IMR-90 (cell line): ENCODE data around the gene GMEB2. TPM values are rescaled to one million over a fixed set of nuclear protein-coding genes. Genes with fewer than 3 reads are reported as not detected.

Source experiments
- ATAC-seq: fragments of 200-7000 bp; cut with Tn5 transposase; 2 replicates; pipeline ENCODE4 v1.9.1; 2020; ENCODE audit warnings: low read depth, mild to moderate bottlenecking, moderate library complexity
- BruUV-seq: library from RNA; stranded (reverse); fragments of 400-500 nt; replicated peaks from 2 replicates; lab custom pipeline; 2021; lab: Mats Ljungman, UMichigan
- CTCF ChIA-PET: fragments of 300-600 bp; formaldehyde crosslinking; extraction: SDS; loops from one replicate; lab custom pipeline; 2021; ENCODE audit warnings: antibody characterized with exemption; lab: Yijun Ruan, JAX
- POLR2A ChIA-PET: fragments of 300-600 bp; sonication (Branson Sonifier 250); formaldehyde crosslinking; loops from one replicate; lab custom pipeline; 2022; ENCODE audit warnings: antibody characterized with exemption; ENCODE audit not compliant: unreplicated experiment; lab: Charles Lee
- DNase-seq: peaks from one replicate; pipeline ENCODE4 v3.0.0; 2013
- H2AFZ ChIP-seq: replicated peaks from 2 replicates; pipeline ENCODE3; 2013; ENCODE audit warnings: low read length, mild to moderate bottlenecking; ENCODE audit not compliant: poor library complexity
- H2AK5ac ChIP-seq: 2 replicates; pipeline ENCODE4 v1.6.1; 2013; ENCODE audit warnings: low read depth, low read length, inconsistent platforms
- H2AK9ac ChIP-seq: replicated peaks from 2 replicates; pipeline ENCODE3; 2013; ENCODE audit warnings: mild to moderate bottlenecking, low read depth, low read length, moderate library complexity; ENCODE audit not compliant: poor library complexity
- H2BK120ac ChIP-seq: 2 replicates; pipeline ENCODE4 v1.6.1; 2013; ENCODE audit warnings: low read depth, low read length, inconsistent platforms
- H2BK15ac ChIP-seq: 3 replicates; pipeline ENCODE4 v1.6.1; 2013; ENCODE audit warnings: low read depth, low read length, inconsistent platforms
- H2BK20ac ChIP-seq: 2 replicates; pipeline ENCODE4 v1.6.1; 2013; ENCODE audit warnings: low read depth, mild to moderate bottlenecking, inconsistent platforms, low read length, moderate library complexity
- H2BK5ac ChIP-seq: 2 replicates; pipeline ENCODE4 v1.6.1; 2013; ENCODE audit warnings: mild to moderate bottlenecking, low read depth, low read length, inconsistent platforms; ENCODE audit not compliant: poor library complexity, severe bottlenecking
- H3K14ac ChIP-seq: replicated peaks from 2 replicates; pipeline ENCODE4 v1.6.1; 2013; ENCODE audit warnings: low read depth, low read length, inconsistent platforms
- H3K18ac ChIP-seq: 2 replicates; pipeline ENCODE4 v1.6.1; 2013; ENCODE audit warnings: low read depth, low read length, control low read depth
- H3K23ac ChIP-seq: 2 replicates; pipeline ENCODE4 v1.6.1; 2013; ENCODE audit warnings: low read depth, low read length, inconsistent platforms
- H3K27ac ChIP-seq: 2 replicates; pipeline ENCODE4 v1.5.1; 2013; ENCODE audit warnings: mild to moderate bottlenecking, control low read depth, low read length; ENCODE audit not compliant: insufficient read depth
- H3K27me3 ChIP-seq: 2 replicates; pipeline ENCODE4 v1.6.1; 2013; ENCODE audit warnings: low read length; ENCODE audit not compliant: control insufficient read depth, insufficient read depth
- H3K36me3 ChIP-seq: 2 replicates; pipeline ENCODE4 v1.6.1; 2013; ENCODE audit warnings: low read length, mixed read lengths; ENCODE audit not compliant: control insufficient read depth, insufficient read depth
- H3K4ac ChIP-seq: 2 replicates; pipeline ENCODE4 v1.6.1; 2013; ENCODE audit warnings: low read depth, low read length, inconsistent platforms
- H3K4me1 ChIP-seq: 2 replicates; pipeline ENCODE4 v1.6.1; 2013; ENCODE audit warnings: low read length, mixed read lengths; ENCODE audit not compliant: control insufficient read depth, insufficient read depth
- H3K4me2 ChIP-seq: 2 replicates; pipeline ENCODE4 v1.6.1; 2013; ENCODE audit warnings: low read depth, mild to moderate bottlenecking, control low read depth, low read length, moderate library complexity
- H3K4me3 ChIP-seq: 2 replicates; pipeline ENCODE4 v1.5.1; 2013; ENCODE audit warnings: low read depth, mild to moderate bottlenecking, control low read depth, low read length, moderate library complexity; ENCODE audit not compliant: insufficient read depth
- H3K56ac ChIP-seq: 2 replicates; pipeline ENCODE4 v1.6.1; 2013; ENCODE audit warnings: low read length, inconsistent platforms; ENCODE audit not compliant: insufficient read depth; ENCODE audit errors: extremely low read depth
- H3K79me1 ChIP-seq, 2 experiments: 2 replicates each; pipeline ENCODE4 v1.6.1; 2013; ENCODE audit warnings: low read length in 2 of 2, inconsistent platforms in 1 of 2, low read depth in 1 of 2
- H3K9ac ChIP-seq: 2 replicates; pipeline ENCODE4 v1.6.1; 2013; ENCODE audit warnings: low read depth, low read length, control low read depth
- H3K9me1 ChIP-seq: 2 replicates; pipeline ENCODE4 v1.6.1; 2013; ENCODE audit warnings: low read length, inconsistent platforms; ENCODE audit not compliant: insufficient read depth
- H3K9me3 ChIP-seq: 2 replicates; pipeline ENCODE4 v1.6.1; 2013; ENCODE audit warnings: low read length; ENCODE audit not compliant: control insufficient read depth, insufficient read depth
- H4K20me1 ChIP-seq: 2 replicates; pipeline ENCODE4 v1.6.1; 2013; ENCODE audit warnings: low read length, inconsistent platforms; ENCODE audit not compliant: insufficient read depth
- H4K5ac ChIP-seq: 2 replicates; pipeline ENCODE4 v1.6.1; 2013; ENCODE audit warnings: mild to moderate bottlenecking, low read depth, low read length, control low read depth
- H4K8ac ChIP-seq, 2 experiments: 2 replicates each; pipeline ENCODE4 v1.6.1; 2013; ENCODE audit warnings: low read depth in 2 of 2, low read length in 2 of 2, control low read depth in 1 of 2, inconsistent platforms in 1 of 2
- H4K91ac ChIP-seq: 2 replicates; pipeline ENCODE4 v1.6.1; 2013; ENCODE audit warnings: low read depth, low read length, inconsistent platforms; ENCODE audit not compliant: insufficient read depth
- BHLHE40 ChIP-seq: fragments of 150-350 bp; IDR thresholded peaks from 2 replicates; pipeline ENCODE4 v1.6.1; 2016; ENCODE audit warnings: mild to moderate bottlenecking, low read depth, low read length
- CHD1 ChIP-seq: IDR thresholded peaks from 2 replicates; pipeline ENCODE4 v1.6.1; 2012; ENCODE audit warnings: low read depth, low read length, improper control_type of control experiment
- FOS ChIP-seq: fragments of 150-350 bp; IDR thresholded peaks from 2 replicates; pipeline ENCODE4 v1.6.1; 2016; ENCODE audit warnings: low read depth, low read length
- MAFK ChIP-seq: IDR thresholded peaks from 2 replicates; pipeline ENCODE4 v1.6.1; 2012; ENCODE audit warnings: low read depth, low read length, improper control_type of control experiment
- MAZ ChIP-seq: IDR thresholded peaks from 2 replicates; pipeline ENCODE4 v1.6.1; 2012; ENCODE audit warnings: low read depth, mild to moderate bottlenecking, low read length, improper control_type of control experiment, moderate library complexity, borderline replicate concordance
- MXI1 ChIP-seq: IDR thresholded peaks from 2 replicates; pipeline ENCODE4 v1.6.1; 2012; ENCODE audit warnings: low read depth, mild to moderate bottlenecking, low read length, moderate library complexity, borderline replicate concordance
- NFE2L2 ChIP-seq: fragments of 150-350 bp; IDR thresholded peaks from 2 replicates; pipeline ENCODE4 v1.6.1; 2016; ENCODE audit warnings: low read depth, mild to moderate bottlenecking, low read length
- POLR2A ChIP-seq: IDR thresholded peaks from 2 replicates; pipeline ENCODE4 v1.6.1; 2012; ENCODE audit warnings: mild to moderate bottlenecking, low read depth, low read length
- RAD21 ChIP-seq: IDR thresholded peaks from 2 replicates; pipeline ENCODE4 v1.6.1; 2012; ENCODE audit warnings: low read length, improper control_type of control experiment
- RFX5 ChIP-seq: IDR thresholded peaks from 2 replicates; pipeline ENCODE4 v1.8.0; 2012; ENCODE audit warnings: low read depth, mild to moderate bottlenecking, low read length, moderate library complexity
- SMC3 ChIP-seq: fragments of 150-350 bp; IDR thresholded peaks from 2 replicates; pipeline ENCODE4 v1.6.1; 2016; ENCODE audit warnings: low read depth, mild to moderate bottlenecking, antibody characterized with exemption, low read length, moderate library complexity
- WGBS, 2 experiments: methylation state at CpG; one replicate each; pipeline versions ENCODE4 v1.1.5 to v1.1.7; 2013; ENCODE audit warnings: missing lambda C conversion rate in 2 of 2; ENCODE audit not compliant: insufficient read length in 1 of 2; ENCODE audit errors: extremely low coverage in 2 of 2; 5-methylcytosine and 5-hydroxymethylcytosine counted together
- dilution Hi-C: fragments of 300-500 bp; cut with HindIII; formaldehyde crosslinking; loops from one replicate; pipeline ENCODE4 v1.14.3; 2018; ENCODE audit warnings: low sequenced_read_pairs; ENCODE audit not compliant: unreplicated experiment
- in situ Hi-C: fragments of 300-500 bp; cut with MboI; formaldehyde crosslinking; loops from 3 replicates; pipeline ENCODE4 v1.14.3; 2019; ENCODE audit warnings: low sequenced_read_pairs, inconsistent platforms, mixed read lengths
- intact Hi-C: fragments of 100-400 bp; cut with micrococcal nuclease; formaldehyde crosslinking; loops from 2 replicates; pipeline ENCODE4 v1.10.0; 2022
- polyA plus RNA-seq, 3 experiments: library from polyadenylated mRNA; depleted of rRNA; stranded (reverse); fragments of >200 nt; gene quantifications; 2 replicates each; pipeline ENCODE4 v1.2.3, GENCODE V29; 2012; ENCODE audit warnings: low replicate concordance in 1 of 3
- total RNA-seq: library from RNA; depleted of rRNA; stranded (reverse); fragments of >200 nt; gene quantifications from 2 replicates; pipeline ENCODE4 v1.2.3, GENCODE V29; 2012
- TF ChIP-seq, protein P1 (sequence below): conservative IDR thresholded peaks from 2 replicates; pipeline ENCODE4 v1.5.1; 2012; ENCODE audit warnings: mild to moderate bottlenecking, low read depth, low read length, improper control_type of control experiment
- TF ChIP-seq, protein P2 (sequence below): fragments of 150-350 bp; IDR thresholded peaks from 2 replicates; pipeline ENCODE4 v1.6.1; 2016; ENCODE audit warnings: low read depth, mild to moderate bottlenecking, low read length, moderate library complexity, borderline replicate concordance
- TF ChIP-seq, protein P3 (sequence below): fragments of 150-350 bp; IDR thresholded peaks from 2 replicates; pipeline ENCODE4 v1.6.1; 2017; ENCODE audit warnings: mild to moderate bottlenecking, antibody characterized with exemption, low read length, low read depth

The GMEB2 gene
- total and polyA plus RNA-seq, 2 of the 4 experiments (the other 2 are of a cell fraction) = 5.0 to 10.0 TPM

DNA sequence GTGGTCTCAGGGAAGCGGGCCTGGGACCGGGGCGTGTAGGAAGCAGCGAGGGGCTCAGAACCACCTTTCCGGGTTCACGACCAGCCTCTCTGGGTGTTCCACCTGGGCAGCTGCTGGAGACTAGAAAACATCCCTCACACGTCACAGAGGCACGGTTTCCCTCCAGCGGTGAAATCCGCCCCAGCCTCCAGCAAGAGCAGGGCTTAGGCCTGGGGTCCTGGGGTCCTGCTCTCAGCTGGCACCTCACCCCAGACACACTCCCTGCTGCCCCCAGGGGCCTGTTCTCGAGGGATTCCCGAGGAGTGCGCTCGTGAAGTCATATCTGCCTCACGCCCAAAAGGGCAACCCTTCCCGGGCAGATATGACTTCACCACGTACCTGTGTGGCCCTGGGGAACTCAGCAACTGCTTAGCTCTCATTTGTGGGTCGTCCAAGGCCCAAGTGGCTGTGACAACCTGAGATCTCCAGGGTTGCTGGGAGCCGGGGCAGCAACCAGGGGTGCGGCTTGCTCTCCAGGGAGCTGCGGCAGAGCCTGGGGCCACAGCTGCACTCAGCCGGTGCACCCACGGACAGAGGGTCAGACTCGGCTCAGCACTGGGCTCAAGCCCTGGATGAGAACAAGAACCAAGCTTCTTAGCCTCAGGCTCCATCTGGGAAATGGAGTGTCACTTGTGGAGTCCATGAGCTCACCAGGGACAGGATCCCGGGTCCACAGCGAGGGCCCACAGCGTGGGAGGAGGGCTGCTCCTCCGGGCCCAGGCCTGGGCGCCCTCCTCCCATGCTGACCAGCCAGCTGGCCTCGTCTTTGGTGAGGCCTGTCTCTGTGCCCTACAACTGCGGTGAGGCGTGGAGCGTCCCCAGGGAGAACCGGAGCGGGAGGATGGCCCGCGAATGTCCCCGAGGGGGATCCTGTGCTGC, 72.3 kb downstream of the GMEB2 start:
- Histone ChIP-seq H3K14ac (peak overlapping the region; percentile 66; the same call in 1 of the 2 replicates), H2AK5ac (peak overlapping the region; percentile 28; the same call in 1 of the 2 replicates), H3K18ac (no peak overlapping the region), H3K56ac (no peak overlapping the region), H4K5ac (no peak overlapping the region; the same call in 1 of the 2 replicates), H2BK15ac (no peak overlapping the region), H2BK20ac (no peak overlapping the region), H3K4ac (no peak overlapping the region; the same call in 1 of the 2 replicates), H4K20me1 (no peaks in the 10 kb centered on the region; the same call in 1 of the 2 replicates), H2BK5ac (no peak overlapping the region), H4K8ac (no peak overlapping the region), H3K9me3 (no peaks in the 10 kb centered on the region), H3K9me1 (no peaks in the 10 kb centered on the region), H3K23ac (no peak overlapping the region), H3K79me1 (no peaks in the 10 kb centered on the region), H3K4me2 (peak overlapping the region; percentile 89), H2AK9ac (peak overlapping the region; percentile 60), H3K4me3 (peak overlapping the region; percentile 63), H3K27ac (no peak overlapping the region), H3K9ac (peak overlapping the region; percentile 60), H3K27me3 (peaks cover 2% of the 10 kb centered on the region; the same call in 1 of the 2 replicates), H3K36me3 (peaks cover 5% of the 10 kb centered on the region; the same call in 1 of the 2 replicates), H4K91ac (no peak overlapping the region), H2BK120ac (no peak overlapping the region), H3K4me1 (peaks cover 5% of the 10 kb centered on the region; the same call in 1 of the 2 replicates), H2AFZ (peak overlapping the region; percentile 68)
- dilution Hi-C loops (no loop called here), in situ Hi-C loops (no loop called here), intact Hi-C loops (loop anchor here (2.0 kb wide), 1 partner anchor 18 kb away; no protein-coding TSS in a partner anchor)
- ChIA-PET CTCF (no interaction called here), POLR2A (no interaction called here)
- DNase-seq (no peak), ATAC-seq (no peak)
- 76% methylated on average over 24 of the region's 38 CpGs; no CpG with 5 or more reads in 1 of the 2 experiments for WGBS, 2 experiments
- no TSS peak for BruUV-seq
- TF ChIP-seq MAZ (no peak), FOS (no peak), POLR2A (no peak), SMC3 (no peak), BHLHE40 (no peak), CHD1 (no peak), RFX5 (no peak), MXI1 (no peak), NFE2L2 (no peak), RAD21 (no peak), MAFK (no peak)
- TF ChIP-seq, protein P1, sequence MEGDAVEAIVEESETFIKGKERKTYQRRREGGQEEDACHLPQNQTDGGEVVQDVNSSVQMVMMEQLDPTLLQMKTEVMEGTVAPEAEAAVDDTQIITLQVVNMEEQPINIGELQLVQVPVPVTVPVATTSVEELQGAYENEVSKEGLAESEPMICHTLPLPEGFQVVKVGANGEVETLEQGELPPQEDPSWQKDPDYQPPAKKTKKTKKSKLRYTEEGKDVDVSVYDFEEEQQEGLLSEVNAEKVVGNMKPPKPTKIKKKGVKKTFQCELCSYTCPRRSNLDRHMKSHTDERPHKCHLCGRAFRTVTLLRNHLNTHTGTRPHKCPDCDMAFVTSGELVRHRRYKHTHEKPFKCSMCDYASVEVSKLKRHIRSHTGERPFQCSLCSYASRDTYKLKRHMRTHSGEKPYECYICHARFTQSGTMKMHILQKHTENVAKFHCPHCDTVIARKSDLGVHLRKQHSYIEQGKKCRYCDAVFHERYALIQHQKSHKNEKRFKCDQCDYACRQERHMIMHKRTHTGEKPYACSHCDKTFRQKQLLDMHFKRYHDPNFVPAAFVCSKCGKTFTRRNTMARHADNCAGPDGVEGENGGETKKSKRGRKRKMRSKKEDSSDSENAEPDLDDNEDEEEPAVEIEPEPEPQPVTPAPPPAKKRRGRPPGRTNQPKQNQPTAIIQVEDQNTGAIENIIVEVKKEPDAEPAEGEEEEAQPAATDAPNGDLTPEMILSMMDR = no peak
- TF ChIP-seq, protein P2, sequence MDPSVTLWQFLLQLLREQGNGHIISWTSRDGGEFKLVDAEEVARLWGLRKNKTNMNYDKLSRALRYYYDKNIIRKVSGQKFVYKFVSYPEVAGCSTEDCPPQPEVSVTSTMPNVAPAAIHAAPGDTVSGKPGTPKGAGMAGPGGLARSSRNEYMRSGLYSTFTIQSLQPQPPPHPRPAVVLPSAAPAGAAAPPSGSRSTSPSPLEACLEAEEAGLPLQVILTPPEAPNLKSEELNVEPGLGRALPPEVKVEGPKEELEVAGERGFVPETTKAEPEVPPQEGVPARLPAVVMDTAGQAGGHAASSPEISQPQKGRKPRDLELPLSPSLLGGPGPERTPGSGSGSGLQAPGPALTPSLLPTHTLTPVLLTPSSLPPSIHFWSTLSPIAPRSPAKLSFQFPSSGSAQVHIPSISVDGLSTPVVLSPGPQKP = no peak
- TF ChIP-seq, protein P3, sequence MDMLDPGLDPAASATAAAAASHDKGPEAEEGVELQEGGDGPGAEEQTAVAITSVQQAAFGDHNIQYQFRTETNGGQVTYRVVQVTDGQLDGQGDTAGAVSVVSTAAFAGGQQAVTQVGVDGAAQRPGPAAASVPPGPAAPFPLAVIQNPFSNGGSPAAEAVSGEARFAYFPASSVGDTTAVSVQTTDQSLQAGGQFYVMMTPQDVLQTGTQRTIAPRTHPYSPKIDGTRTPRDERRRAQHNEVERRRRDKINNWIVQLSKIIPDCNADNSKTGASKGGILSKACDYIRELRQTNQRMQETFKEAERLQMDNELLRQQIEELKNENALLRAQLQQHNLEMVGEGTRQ = no peak
